Measurements from ENCODE around the gene MAP2K6. TPM values are rescaled to one million over a fixed set of nuclear protein-coding genes. Genes with fewer than 3 reads are reported as not detected.

MAP2K6 gene
- total and polyA plus RNA-seq, 2 of the 8 experiments (the other 6 are each of a cell fraction or from before 2014, with no cell fraction given) = 11.0 to 44.1 TPM

DNA sequence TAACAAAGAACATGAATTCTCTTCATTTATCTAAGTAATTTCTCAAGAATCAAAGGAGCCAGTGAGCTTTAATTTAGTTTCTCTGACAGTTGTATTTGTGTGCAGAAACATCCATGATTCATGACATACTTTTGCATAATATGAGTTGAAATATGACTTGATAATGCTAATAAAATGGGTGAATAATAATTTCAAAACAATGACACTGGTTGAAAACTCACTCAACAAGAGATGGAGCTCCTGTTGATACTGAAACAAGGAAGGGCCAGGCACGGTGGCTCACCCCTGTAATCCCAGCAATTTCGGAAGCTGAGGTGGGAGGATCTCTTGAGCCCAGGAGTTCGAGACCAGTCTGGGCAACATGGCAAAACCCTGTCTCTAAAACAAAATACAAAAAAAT lies 147.0 kb downstream of the MAP2K6 start (continued):
- TF ChIP-seq CHD7 (IDR thresholded peaks at IDR 0.05; ENCODE audit: insufficient replicate concordance, low read length) (no peak), BCL11A (IDR thresholded peaks at IDR 0.05; ENCODE audit: low read depth in 2 of 2, low read length in 2 of 2) (no peak), SUZ12 (IDR thresholded peaks at IDR 0.05; ENCODE audit: low read length) (no peak), EP300 (IDR thresholded peaks at IDR 0.05; ENCODE audit: borderline replicate concordance in 1 of 2, low read depth in 2 of 2, low read length in 2 of 2) (no peak), GABPA (IDR thresholded peaks at IDR 0.05; ENCODE audit: borderline replicate concordance, insufficient read depth, low read length) (no peak), TAF1 (IDR thresholded peaks at IDR 0.05; ENCODE audit: low read depth, low read length) (no peak), CBX5 (IDR thresholded peaks at IDR 0.05; ENCODE audit: low read depth, low read length) (no peak), MAX (IDR thresholded peaks at IDR 0.05) (no peak), SIN3A (conservative IDR thresholded peaks at IDR 0.05 in 1 of 2, IDR thresholded peaks at IDR 0.05 in 1 of 2; ENCODE audit: low read depth in 1 of 2, low read length in 2 of 2) (no peak), CTBP2 (IDR thresholded peaks at IDR 0.05; ENCODE audit: borderline replicate concordance, insufficient read depth, insufficient read length, low read length) (no peak)

Measured in H1 (cell line).